NCI-H226 (cell line): Measurements from ENCODE around the gene HPCA.

Experiments used
- DNase-seq: peaks from one replicate; pipeline ENCODE4 v3.0.0-alpha.2; 2015

Gene HPCA

DNA sequence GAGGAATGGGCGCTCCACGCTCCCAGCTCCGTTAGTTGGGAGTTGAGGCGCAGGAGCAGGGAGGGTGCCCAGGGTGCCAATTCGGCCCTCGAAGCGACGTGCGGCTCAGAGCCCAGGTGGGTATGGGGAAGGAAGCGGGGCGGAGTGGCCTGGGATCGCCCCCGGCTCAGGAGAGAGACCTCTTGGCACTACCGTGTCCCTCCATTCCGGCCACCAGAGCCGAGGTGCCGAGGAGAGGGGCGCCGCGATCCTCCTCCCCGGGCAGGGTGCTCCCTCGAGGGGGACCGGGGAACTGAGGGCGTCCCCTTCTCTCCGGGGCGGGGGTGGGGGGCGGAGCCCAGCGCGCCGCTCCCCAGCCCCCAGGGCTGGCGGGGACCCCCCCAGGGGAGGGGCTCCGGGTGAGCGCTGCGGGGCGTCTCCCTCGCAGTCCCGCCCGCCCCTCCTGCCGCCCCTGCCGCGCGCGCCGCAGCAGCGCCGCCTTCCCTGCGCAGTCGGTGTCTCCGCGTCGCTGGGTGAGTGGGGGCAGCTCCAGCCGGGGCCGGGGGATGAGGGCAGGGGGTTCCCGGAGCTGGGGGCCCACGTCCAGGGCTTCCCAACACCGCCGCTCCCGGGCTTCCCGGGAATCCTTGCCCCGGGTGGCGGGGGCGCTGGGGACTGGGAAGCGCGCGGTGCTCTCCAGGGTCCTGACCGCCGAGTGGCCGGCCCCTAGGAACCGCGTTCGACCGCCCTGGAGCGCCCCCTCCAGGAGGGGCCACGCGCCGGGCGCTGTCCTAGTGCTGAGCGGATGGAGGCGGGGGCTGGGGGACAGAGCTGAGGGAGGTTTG is at the start of gene HPCA:
HPCA (plus strand) TSS at position 488 of the 824 bp plus-strand sequence. CDS start 2,408 bp downstream, outside the sequence.
- DNase-seq, result peak; percentile 52

DNA sequence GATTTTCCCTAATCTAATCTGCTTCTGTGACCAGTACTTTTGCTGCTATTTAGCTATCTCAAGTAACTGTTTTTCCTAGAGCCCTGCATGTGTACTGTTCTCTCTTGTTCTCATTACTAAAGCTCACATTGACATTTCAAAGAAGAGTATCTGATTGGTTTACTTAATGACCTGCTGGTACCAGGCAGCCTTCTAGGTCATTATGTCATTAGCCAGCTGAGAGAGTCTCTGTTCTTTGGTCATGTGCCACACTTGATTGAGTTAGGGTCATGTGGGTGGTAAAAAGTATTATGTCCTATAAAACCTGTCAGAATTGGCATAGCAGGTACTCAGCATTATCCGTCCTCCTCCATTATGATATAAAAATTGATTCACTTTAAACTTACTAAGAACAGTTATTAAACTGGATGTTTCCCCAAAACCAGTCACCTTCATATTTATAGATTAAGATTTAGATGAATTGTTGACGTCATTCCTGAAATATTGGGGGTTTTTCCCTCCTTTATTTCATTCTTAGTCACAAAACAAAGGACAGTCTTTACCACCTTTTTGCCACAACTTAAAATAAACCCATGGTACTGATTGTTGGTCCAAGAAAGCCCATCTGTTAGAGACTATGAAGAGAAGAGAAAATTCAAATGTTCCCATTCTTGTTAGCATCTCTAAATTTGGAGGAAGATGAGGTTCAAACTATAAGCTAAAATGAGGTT is 37.8 kb upstream of the HPCA start:
- DNase-seq, result no peak

DNA sequence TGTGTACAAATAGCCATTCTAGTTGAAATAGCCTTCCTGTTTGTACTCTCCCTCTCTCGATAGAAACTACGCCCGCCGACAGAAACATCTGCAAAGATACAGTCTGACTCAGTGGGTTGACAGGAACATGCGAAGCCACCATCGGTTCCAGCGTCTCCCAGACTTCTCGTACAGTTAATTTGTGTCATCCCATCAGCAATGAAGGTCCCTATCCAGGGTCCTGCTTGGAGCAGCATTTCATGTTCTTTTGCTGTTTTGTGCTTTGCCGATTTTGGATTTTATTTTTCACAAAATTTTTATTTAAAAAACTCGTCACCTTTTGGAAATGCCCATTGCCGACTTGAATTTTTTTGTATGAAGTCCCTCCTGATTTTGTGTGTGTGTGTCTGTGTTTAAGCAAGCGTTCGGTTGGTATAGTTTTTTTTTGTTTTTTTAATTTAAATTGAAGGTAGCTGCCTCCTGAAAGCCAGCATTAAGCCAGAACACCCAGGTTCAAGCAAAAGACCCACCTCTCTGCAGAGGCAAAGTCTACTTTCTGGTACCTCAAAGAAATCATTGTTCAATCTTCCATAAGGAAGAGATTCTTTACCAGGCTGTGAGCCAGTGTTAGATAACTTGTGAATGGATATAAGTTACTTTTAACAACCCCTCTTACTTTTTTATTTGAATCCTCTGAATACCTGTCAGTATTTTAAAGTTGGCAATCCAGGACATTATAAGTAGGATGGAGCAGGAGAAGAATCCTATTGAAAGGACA is 30.3 kb upstream of the HPCA start:
- DNase-seq, result no peak

DNA sequence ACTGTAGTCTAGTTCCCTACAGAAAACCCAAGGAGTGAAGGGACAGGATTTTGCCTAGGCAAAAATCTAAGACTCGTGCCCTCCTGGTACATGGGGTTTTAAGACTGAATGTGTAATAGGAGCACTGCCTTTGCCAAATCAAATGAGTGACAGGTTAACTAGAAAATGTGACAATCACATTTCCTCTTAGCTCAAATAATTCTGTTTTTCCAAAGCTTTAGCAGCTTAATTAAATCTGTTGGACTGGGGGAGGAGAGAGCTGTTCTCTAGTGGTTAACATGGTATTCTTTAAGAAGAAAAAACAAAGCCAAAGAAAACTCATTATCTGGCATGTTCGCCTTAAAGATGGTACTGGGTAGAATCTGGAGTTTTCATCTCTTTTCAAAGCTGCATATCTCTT is 28.2 kb upstream of the HPCA start:
- no peak for DNase-seq

DNA sequence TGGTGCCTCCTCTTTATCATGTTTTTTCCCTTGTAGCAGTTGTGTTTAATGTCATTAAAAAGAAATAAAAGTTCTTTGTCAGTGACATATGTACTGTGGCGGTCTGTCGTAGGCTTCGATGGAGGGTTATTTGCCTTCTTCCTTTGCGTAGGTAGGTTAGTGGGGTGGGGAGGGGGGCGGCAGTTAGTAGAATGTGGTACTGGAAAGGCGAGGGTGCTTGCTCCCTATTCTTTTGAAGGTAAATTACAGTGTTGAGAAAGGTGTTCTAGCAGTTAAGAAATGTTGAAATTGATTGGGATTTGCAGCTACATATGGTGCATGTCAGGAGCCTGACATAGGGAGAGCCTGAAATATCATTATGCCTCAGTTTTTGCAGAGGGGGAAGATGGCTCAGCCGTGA is 27.5 kb upstream of the HPCA start:
- DNase-seq, result no peak

DNA sequence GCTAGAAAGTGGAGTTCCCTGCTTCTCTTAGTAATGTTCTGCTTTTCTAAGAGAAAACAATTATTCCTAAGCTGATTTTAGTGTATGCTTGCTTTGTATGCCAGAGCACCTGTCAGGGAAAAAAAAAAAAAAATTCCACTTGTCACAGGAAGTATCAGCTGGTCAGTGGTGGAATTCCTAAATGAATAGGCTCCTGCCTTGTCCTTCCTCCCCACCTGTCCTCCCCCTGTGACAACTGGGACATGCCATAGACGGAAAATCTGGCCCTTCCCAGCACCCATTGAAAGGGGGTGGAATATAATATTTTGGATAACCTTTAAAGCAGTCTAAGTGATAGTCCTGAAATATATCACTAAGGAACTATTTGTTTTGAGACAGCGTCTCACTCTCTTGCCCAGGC is 26.4 kb upstream of the HPCA start:
- no peak for DNase-seq

DNA sequence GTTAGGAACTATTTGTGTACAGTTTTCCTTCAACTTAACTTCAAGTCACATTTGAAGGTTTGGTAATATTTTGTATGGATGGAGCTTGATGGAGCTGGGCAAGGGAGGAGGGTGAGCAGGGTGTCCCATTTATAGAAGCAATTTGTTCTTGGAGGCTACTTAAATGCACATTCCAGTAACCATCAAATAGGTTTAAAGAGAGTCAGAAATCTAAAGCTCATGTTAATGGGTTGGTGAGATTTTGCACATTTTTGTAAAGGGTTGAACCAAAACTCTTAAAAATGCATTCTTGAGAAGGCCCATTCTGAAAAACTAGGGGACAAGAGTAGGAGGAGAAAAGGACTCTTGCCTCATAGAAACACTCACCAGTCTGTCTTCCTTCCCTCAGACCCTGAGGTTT is 25.7 kb upstream of the HPCA start:
- no peak for DNase-seq

DNA sequence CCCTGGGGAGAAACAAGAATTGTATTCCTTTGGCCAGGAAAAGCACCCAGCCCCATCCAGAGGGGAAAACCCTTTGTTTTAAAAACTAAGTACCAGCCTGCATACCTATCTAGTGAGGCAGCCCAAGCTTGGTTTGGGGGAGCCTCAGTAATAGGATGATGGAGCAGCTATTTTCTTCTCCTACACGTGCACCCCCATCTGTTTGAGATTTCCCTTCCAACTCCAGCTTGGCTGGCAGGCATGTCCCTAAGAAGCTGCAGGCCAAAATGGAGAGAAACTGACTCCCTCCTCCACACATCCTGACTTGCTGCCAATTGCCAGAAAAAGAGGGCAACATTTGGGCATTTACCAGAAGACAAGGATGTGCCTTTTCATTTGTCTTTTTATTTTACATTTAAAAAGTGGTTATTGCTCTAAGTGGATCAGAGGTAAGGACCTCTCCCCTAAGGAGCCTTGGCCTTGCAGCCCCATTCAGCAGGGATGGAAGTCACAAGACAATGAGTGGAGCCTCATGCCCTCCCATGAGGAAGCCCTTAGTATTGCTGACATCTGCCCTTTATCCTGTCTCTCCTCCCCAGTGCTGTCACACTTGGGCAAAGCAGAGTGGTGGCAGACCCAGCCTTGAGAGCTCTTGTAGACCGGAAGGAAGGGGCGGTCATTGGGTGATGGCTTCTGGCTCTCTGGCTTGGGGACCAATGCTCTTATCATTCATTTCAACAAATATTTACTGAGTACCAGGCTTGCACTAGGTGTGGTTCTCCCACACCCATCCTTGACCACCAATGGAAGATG is 24.2 kb upstream of the HPCA start:
- DNase-seq, result peak; percentile 74

DNA sequence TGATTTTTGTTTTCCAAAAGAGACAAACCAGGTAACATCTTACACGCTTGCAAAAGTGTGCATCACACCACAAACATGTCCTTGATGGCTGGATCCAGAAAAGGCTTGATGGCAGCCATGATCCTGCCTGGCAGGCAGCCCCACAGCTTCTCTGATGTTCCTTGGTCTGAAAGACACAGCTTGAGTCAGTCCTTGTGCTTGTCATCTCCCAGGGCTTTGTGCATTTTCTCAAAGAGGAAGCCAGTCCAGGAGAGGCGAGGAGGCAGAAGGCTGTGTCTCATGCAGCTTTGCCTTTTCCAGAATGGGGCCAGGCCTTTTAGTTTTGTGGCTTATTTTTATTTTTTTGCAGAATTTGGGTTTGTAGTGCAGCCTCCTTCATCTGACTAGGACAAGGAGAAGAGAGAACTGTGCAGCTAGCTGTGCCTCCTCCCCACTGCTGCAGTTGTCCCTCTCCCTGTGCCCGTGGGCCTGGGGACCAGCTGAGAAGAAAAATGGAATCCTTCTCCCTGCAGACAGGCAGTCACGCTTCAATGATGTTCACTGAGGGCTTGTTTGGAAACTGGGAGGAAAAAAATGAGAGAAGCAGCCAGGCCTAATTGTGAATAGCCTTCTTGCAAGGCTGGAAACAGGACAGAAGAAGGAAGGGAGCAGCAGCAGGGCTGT is 22.9 kb upstream of the HPCA start:
- no peak for DNase-seq

DNA sequence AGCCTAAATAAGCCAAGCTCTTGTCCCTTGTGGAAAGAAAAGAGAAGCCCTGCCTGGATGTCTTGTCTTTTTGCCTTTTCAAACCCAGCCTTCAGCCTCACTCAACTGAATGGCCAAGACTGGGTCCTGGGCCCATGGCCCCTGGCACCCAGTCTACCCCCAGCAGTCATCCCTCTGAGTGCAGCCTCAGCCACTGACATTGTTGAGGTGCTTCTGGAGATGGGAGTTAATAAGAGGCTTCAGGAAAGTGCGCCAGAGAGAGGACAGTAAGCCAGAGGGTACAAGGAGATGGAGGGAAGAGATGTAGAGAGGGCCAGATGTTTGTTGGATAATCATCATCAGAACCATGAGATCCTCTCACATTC is 22.4 kb upstream of the HPCA start:
- no peak for DNase-seq

DNA sequence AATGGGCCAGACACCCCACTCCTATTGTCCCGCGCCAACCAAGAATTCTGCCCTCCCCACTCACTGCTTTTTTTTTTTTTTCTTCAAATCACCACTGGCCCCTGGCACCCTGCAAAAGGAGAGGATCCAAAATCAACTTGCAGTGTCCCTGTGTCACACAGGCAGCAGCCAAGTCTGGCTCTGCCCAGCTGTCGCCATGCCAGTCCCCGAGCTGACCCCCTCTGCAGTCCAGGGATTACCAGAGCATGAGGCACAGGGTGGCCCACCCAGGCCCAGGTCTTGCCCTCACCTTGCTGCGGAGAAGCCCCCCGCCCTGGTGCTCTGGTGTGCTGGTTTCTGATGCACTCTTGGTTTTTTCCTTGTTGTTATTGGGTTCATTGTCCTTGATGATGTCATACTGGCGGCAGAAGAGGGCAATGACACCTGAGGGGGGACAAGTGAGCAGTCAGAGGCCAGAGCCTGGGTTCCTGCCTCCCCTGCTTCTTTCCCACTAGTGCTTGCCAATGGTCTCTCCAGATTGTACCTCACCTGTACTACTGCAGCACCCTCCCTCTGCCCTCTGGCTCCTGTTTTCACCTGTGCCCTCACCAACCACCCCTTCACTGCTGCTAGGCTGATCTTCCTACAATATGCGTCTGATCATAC is 21.8 kb upstream of the HPCA start:
- DNase-seq, result no peak

DNA sequence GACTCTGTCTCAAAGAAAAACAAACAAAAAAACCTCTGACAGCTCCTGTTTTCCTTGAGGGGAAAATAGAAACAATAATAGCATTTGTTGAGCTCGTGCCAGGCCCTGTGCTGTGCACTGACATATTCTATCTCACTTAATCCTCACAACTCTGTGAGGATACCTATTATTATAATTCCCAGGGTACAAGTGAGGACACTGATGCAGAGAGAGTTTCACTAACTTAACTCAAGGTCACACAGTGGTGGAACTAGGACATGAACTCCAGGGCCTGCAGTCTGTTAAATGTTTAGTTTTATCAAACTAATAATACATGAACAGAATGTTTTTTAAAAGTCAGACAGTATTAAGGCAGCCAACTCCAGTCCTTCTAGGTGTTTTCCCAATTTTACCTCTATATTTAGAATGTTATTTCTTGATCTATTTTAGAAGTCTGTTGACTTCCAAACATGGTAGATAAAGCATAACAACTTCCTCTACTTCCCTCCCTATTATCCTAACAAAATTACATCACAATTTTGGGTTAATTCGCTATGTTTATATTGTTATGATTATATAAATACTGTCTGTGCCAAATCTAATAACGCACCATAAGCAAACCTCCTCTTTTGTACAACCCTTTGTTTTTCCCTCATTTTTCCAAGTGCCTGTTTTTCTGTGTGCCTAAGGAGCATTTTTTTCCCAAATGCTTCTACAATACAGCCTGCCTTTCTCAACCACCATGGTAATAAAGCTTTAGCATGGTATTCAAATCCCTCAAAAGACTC is 20.5 kb upstream of the HPCA start:
- no peak for DNase-seq

DNA sequence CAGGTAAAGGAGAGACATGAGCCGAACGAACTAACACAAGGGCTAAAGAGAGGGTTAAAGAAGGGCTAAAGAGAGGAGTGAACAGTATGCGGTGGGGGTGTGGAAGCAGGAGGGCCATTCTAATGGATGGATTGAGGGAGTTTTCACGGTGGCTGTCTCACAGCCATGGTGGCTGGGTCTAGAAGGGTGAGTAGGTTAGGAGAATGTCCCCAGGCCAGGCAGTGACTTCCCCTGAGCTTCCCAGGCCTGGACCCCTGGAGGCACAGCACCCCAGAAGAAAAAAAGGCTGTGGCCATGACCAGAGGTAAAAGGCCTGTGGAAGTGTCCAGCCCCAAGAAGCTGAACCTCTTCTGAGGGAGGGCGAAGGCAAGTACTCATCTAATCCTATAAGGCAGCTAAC is 19.1 kb upstream of the HPCA start:
- no peak for DNase-seq

DNA sequence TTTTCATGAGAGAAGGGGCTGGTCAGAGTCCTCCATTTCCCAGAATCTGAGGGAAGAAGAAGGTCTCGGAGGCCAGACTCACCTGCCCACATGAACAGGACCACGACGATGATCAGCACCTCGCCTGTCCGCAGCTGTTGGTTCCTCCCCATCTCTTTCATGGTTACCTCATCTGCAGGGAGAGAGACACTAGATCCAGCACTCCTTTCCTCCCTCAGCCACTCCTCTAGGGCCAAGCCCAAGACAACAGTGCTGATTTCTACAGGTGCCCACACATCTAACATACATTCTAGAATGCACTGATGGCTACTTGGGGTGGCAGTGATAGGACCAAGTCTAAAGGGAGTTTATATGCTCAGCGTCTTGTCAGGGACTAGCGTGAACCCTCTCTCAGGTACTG is 18.6 kb upstream of the HPCA start:
- DNase-seq, result no peak

DNA sequence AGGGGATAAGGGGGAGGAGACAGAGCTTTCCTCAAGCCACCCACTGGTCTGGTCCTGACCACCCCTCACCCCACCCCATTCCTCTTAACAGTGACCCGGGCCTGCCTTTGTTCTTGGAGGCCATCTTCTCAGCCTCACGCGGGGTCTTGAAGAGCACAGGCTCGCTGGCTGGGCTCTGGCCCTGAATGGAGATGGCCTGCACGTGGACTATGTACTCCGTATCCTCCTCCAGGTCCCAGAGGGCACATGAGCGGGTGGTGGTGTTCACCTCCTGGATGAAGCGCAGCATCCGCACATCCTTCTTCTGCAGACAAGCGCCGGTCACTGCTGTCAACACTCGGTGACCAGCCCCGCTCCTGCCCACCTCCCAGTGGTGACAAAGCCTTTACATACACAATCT is 18.2 kb upstream of the HPCA start:
- DNase-seq, result no peak

DNA sequence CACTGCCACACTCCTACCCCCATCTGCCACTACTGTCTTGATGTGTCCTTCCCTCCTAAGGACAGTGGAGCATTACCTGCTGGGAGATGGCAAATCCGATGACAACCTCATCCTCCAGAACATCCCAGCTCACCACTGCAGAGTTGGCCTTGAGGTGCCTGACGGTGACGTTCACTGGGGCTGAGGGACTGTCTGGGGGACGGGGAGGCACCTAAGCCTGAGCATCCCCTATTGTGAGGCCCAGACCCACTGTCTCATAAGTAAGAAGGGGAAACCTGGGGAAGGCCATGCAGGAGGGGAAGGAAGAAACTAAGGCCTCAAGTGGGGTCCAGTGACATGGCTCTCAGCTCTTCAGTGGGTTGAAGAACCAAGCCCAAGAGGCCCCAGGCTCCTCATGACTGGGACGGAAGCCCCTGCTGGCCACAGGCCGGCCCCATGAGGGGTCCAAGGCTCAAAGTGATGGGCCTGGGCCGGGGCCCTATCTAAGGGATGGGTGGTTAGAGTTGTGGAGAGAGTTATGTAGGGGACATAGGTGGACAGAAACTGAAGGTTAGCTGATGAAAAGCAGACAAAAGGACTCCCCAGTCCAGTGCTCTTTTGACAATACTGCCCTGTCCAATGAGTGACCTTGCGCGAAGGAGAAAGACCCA is 17.4 kb upstream of the HPCA start:
- DNase-seq, result no peak

DNA sequence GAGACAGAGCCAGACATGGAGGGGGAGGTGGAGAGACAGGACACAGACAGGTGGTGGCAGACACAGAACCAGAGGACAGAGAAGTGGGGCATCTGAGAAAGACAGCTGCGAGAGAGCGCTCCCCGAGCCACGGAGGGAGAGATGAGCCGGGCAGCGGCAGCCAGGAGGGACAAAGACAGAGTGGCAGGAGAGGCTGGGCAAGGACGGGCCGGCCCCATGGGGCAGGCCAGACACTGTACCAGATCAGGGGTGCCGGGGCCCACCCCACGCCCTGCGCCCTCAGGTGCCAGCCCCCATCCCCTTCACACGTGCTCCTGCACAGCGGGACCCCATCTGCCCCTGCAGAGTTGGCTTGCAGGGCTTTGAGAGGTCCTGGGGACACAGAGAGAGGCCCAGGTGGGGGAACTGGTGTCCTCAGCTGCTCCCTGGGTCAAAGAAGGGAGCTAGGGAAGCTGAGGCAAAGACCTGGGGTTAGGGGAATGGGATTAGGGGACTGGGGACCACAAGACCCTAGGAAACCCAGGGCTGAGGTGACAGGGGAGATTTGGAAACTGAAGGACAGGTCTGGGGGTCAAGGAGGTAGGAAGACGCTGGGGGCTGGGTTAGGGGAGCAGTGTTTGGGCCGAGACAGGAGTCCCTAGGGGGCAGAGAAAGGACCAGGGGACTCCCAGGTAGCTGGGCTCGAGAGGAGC is 16.2 kb upstream of the HPCA start:
- no peak for DNase-seq

DNA sequence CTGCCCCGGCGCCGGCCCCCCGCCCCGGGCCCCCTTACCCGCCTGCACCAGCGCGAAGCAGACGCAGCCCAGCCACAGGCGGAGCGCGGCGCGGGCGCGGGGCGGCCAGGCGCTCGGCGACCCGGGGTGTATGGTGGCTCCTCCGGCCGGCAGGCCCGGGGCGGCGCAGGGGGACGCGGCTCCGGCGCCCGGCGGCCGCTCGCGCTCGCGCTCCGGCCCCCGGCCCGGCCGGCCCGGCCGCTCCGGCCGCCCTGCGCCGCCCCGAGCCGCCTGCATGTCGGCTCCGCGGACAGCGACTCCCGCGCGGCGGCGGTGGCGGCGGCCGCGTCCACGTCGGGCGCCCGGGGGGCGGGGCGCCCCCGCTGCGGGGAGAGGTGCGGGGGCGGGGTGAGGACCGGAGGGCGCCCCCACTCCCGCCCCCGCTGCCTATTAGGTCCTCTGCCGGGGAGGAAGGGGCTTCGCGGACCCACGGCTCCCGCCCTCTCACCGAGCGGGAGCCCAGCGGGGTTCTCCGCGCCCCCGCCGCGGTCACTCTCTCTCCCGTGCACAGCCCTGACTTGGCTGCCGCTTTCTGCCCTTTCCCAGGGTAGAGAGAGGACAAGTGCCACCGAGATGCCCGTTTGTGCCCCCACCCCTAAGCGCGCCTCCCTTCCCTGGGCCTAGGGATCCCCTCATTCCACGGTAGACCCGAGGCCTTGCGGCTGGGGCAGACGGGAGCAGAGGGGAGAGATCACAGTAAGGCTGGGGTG is 15.5 kb upstream of the HPCA start, which contains the start of gene FNDC5:
FNDC5 (minus strand) TSS at position 298 of the 749 bp plus-strand sequence.
- no peak for DNase-seq
